HG03442 (cell line): Measurements from ENCODE around the gene DVL3.
A peak's percentile ranks its signal among the peaks of the same experiment; 100 is the strongest.
"Not testable (repeated sequence)": the region's sequence is repeated elsewhere in the genome, so short reads cannot be mapped to it uniquely, and the experiment has no call there.

Source experiments
- ATAC-seq: cut with Tn5 transposase; IDR thresholded peaks from one replicate; pipeline ENCODE4 v1.9.1; 2021; ENCODE audit warnings: mild to moderate bottlenecking, moderate library complexity; ENCODE audit not compliant: unreplicated experiment

Gene DVL3

GRCh38 chr3:184154885-184155643 lies at the start of gene DVL3:
Gene DVL3, plus strand, starts transcription at chr3:184155377. Its CDS starts 259 bp downstream, at chr3:184155636.
- ATAC-seq, result peak; percentile 63

- ATAC-seq, result no peak
These were observed 44.9 kb upstream of the DVL3 start for GRCh38 chr3:184110316-184110725.

GRCh38 chr3:184116017-184116416 lies 39.2 kb upstream of the DVL3 start:
- ATAC-seq, result no peak

- no peak for ATAC-seq
These were observed 37.5 kb upstream of the DVL3 start for GRCh38 chr3:184117636-184118035.

- not testable (repeated sequence) for ATAC-seq
These were observed 34.1 kb upstream of the DVL3 start for GRCh38 chr3:184121031-184121430.

- ATAC-seq, result no peak
These were observed 29.2 kb upstream of the DVL3 start for GRCh38 chr3:184126006-184126405.

GRCh38 chr3:184129012-184129411 lies 26.2 kb upstream of the DVL3 start:
- ATAC-seq, result no peak

- no peak for ATAC-seq
These were observed 22.2 kb upstream of the DVL3 start for GRCh38 chr3:184132945-184133344.

- no peak for ATAC-seq
These were observed 21.1 kb upstream of the DVL3 start for GRCh38 chr3:184133840-184134745.

- ATAC-seq, result no peak
These were observed 20.4 kb upstream of the DVL3 start for GRCh38 chr3:184134746-184135148.

GRCh38 chr3:184135149-184135910 lies 19.8 kb upstream of the DVL3 start, which contains the start of gene EIF2B5:
Gene EIF2B5, plus strand, starts transcription at chr3:184135358. Its CDS starts 28 bp downstream, at chr3:184135386.
- ATAC-seq, result peak; percentile 88

GRCh38 chr3:184135911-184136260 lies 19.3 kb upstream of the DVL3 start:
- ATAC-seq, result peak; percentile 3

GRCh38 chr3:184140436-184140835 lies 14.7 kb upstream of the DVL3 start:
- no peak for ATAC-seq

- no peak for ATAC-seq
These were observed 13.0 kb upstream of the DVL3 start for GRCh38 chr3:184142199-184142598.

GRCh38 chr3:184143327-184143726 lies 11.8 kb upstream of the DVL3 start:
- ATAC-seq, result peak; percentile 41

GRCh38 chr3:184144505-184144904 lies 10.7 kb upstream of the DVL3 start:
- no peak for ATAC-seq

- ATAC-seq, result no peak
These were observed 10.1 kb upstream of the DVL3 start for GRCh38 chr3:184145111-184145524.

- no peak for ATAC-seq
These were observed 9.4 kb upstream of the DVL3 start for GRCh38 chr3:184145751-184146270.

- no peak for ATAC-seq
These were observed 7.1 kb upstream of the DVL3 start for GRCh38 chr3:184148076-184148475.

GRCh38 chr3:184149123-184149522 lies 6.1 kb upstream of the DVL3 start:
- ATAC-seq, result no peak

GRCh38 chr3:184149770-184150169 lies 5.4 kb upstream of the DVL3 start:
- not testable (repeated sequence) for ATAC-seq
